Measurements from ENCODE around the gene NACC1.

DNA sequence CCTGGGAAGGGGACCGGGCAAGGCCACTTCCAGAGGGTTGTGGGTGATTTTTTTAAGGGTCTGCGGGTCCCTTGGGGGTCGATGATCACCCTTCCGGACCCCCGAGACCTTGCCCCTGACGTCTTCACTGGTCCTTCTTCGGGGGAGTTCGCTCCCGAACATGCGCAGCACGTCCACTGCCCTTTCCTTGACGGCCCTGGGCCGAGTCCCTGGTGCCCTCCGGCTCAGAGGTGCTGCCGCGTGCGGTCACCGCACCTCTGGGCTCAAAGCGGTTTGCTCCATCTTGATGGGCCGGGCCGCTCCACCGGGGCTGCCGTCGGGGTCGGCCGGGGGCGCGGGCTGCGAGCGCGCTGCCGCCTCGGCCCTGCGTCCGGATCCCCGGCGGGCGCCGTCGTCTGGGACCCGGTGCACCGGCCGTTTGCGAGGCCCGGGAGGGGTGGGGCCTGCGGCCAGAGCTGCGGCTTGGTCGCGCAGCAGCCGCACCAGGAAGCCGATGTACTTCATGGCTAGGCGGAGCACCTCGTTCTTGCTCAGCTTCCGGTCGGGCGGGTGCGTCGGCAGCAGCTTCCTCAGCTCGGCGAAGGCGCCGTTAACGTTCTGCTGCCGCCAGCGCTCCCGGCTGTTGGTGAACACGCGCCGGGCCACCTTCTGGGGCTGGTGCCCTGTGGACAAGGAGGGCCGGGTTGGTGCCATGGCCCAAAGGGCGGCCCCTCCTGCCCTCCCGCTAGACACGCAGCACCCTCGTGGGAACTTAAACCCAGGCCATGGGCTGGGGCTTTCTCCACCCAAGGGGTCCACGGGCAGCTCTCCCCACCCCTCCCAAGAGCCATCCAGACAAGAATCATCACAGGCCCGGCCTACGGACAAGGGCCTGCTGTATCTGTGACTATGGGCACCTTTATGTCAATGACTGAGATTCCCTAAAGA lies 18.7 kb upstream of the NACC1 start:
- TF ChIP-seq ATF2 (tag by site-specific recombination; IDR thresholded peaks at IDR 0.05; ENCODE audit: low read depth) (no peak), ZNF521 (tag by site-specific recombination; IDR thresholded peaks at IDR 0.05) (no peak), CTCF (tag by site-specific recombination; IDR thresholded peaks at IDR 0.05) (no peak), HOXD13 (CRISPR knock-in tag; IDR thresholded peaks at IDR 0.05; ENCODE audit: borderline replicate concordance) (no peak), YY2 (tag by site-specific recombination; IDR thresholded peaks at IDR 0.05) (no peak), ZNF658 (tag by site-specific recombination; IDR thresholded peaks at IDR 0.05) (no peak)
